AG10803 (cell line): Measurements from ENCODE around the gene RABGAP1.

Source experiments
- DNase-seq: peaks from one replicate; pipeline ENCODE4 v3.0.0; 2010; ENCODE audit warnings: low read depth
- H3K4me3 ChIP-seq: 2 replicates; pipeline ENCODE4 v1.5.1; 2011; ENCODE audit warnings: mild to moderate bottlenecking, low read length, control low read depth
- CTCF ChIP-seq: conservative IDR thresholded peaks from 2 replicates; pipeline ENCODE4 v1.5.1; 2011; ENCODE audit warnings: mild to moderate bottlenecking, low read length, control low read depth, inconsistent platforms

The RABGAP1 gene

GRCh38 chr9:122944960-122945888 is 4.4 kb downstream of the RABGAP1 start:
- no peak for DNase-seq
- H3K4me3 ChIP-seq: no peak overlapping the region
- no peak for TF ChIP-seq CTCF

- no peak for DNase-seq
- no peak for TF ChIP-seq CTCF
These were observed 5.7 kb downstream of the RABGAP1 start for GRCh38 chr9:122946461-122947005.

GRCh38 chr9:122948313-122948712 is 7.5 kb downstream of the RABGAP1 start:
- TF ChIP-seq CTCF: no peak
- H3K4me3 ChIP-seq: no peak overlapping the region
- DNase-seq: no peak

More at GRCh38 chr9:122946461-122947005, 5.7 kb downstream of the RABGAP1 start:
- H3K4me3 ChIP-seq: no peak overlapping the region

- TF ChIP-seq CTCF: no peak
- no peak for DNase-seq
- no peak overlapping the region for H3K4me3 ChIP-seq
These were observed 8.9 kb downstream of the RABGAP1 start for GRCh38 chr9:122949696-122950095.

GRCh38 chr9:122950263-122950662 is 9.4 kb downstream of the RABGAP1 start:
- TF ChIP-seq CTCF: no peak
- no peak overlapping the region for H3K4me3 ChIP-seq
- DNase-seq: no peak

- no peak overlapping the region for H3K4me3 ChIP-seq
- DNase-seq: no peak
- TF ChIP-seq CTCF: no peak
These were observed 10.2 kb downstream of the RABGAP1 start for GRCh38 chr9:122951056-122951455.

- peak; percentile 18 for DNase-seq
- no peak for TF ChIP-seq CTCF
- H3K4me3 ChIP-seq: no peak overlapping the region
These were observed 13.5 kb downstream of the RABGAP1 start for GRCh38 chr9:122954253-122954691.
